UCSD-AML1 (cell line): ENCODE results near the gene TTLL3.

ENCODE experiments used
- DNase-seq: peaks from one replicate; lab custom pipeline; 2025; ENCODE audit not compliant: unreplicated experiment; lab: John Stamatoyannopoulos, UW

Gene TTLL3

GRCh38 chr3:9780458-9780812 is 29.6 kb upstream of the TTLL3 start:
- DNase-seq = no peak

DNA sequence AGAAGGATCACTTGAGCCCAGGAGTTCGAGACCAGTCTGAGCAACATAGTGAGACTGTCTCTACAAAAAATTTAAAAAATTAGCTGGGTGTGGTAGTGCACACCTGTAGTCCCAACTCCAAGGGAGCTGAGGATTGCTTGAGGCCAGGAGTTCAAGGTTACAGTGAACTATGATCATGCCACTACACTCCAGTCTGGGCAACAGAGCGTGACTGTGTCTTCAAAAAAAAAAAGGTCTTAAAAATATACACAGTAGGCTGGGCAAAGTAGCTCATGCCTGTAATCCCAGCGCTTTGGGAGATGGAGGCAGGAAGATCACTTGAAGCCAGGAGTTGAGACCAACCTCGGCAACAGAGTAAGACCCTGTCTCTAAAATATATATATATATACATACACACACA is 29.2 kb upstream of the TTLL3 start:
- DNase-seq = no peak

GRCh38 chr3:9781551-9781950 is 28.5 kb upstream of the TTLL3 start:
- no peak for DNase-seq

DNA sequence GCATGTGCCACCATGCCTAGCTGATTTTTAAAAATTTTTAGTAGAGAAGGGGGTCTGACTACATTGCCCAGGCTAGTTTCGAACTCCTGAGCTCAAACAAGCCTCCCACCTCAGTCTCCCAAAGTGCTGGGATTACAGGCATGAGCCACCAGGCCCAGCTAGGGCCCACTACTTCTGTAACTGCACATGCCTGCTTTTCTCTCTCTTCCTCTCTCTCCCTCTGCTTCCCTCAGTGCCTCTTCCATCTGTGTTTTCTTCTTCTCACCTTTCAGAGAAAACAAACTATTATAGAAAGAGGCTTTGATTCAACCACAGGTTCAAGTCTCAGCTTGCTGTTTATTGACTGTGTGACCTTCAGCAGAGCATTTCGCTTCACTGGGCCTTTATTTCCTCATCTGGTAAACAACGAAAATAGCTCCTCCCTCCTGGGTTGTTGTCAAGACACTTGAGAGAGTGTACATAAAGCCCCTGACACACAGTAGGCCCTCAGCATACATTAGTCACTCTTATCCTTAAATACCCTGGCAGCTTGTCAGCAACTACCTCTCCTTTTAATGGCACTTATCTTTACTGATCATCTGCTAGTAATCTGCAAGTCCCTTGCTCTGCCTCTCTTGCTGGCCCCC is 28.0 kb upstream of the TTLL3 start:
- no peak for DNase-seq

DNA sequence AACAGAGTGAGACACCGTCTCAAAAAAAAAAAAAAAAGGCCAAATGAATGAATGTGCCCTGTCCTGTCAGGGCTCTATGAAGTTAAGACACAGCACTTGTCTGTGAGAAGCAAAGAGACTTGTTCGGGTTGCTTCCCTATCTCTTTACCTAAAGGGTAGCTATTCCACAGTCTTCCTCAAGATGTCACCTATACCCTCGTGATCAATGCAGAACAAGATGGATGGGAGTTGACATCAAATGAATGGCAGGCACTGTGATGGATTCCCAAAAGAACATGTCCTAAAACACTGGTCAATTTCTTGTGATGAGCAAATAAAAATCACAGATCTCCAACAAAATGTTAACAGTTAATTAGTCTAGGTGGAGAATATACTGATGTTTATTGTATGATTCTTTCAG is 27.3 kb upstream of the TTLL3 start:
- DNase-seq = no peak

DNA sequence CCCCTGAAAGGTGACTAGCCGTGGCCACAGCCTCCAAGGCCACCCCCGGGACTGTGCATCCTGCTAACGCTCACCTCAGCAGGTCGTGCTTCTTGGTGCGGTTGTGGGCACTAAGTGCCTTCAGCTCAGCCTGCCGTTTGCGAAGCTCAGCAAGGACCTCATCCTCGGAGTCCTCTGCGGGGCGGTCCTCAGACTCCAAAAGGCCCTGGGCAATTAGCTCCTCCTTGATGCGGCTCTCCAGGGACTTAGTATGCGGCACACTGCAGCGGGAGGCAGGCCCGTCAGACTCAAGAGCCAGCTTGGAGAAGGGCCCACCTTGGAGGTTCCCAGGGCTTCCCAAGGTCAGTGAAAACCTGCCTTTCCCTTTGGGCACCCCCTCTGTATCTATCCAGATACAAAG is 26.1 kb upstream of the TTLL3 start:
- no peak for DNase-seq

GRCh38 chr3:9784965-9785364 is 25.1 kb upstream of the TTLL3 start:
- no peak for DNase-seq

DNA sequence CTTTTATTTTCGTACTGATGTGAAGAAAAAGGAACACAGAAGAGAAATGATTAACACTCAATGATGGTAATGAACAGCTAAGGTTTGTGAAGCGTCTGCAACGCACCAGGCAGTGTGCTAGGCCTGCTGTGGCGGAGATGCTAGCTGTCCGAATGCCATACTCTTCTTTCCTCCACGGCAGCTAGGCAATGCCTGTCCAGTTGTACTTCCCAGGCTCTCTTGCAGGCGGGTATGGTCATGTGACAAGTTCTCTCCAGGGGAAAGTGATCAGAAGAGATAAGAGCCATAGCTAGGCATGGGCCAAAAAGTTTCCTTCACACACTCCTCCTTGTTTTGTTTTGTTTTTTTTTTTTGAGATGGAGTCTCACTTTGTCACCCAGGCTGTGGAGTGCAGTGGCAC is 24.5 kb upstream of the TTLL3 start:
- no peak for DNase-seq

DNA sequence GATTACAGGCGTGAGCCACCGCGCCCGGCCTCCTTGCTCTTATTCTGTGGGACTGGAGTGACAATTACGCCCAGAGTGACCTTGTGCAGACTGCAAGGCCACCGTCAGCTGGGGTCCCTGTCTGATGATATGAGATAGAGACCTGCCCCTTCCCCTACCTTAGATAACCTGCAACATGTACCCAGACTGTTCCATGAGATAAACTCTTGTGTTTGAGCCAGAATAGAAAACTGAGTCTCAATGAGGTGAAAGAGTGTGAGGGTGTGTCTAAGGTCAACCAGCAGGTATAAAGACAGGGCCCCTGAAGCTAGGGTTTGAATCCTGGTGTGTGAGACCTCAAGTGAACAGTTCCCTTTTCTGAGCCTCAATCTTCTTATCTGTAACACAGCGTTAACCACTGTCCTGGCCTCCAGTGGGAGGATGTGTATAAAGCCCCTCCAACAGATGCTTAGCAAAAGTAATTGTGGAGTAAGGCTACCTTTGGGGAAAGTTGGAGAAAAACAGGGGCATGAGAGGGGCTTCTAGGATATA is 23.8 kb upstream of the TTLL3 start:
- DNase-seq = no peak

- DNase-seq = peak; percentile 26
These were observed 23.0 kb upstream of the TTLL3 start for GRCh38 chr3:9786825-9787669.

GRCh38 chr3:9787714-9788113 is 22.3 kb upstream of the TTLL3 start:
- DNase-seq = no peak

- no peak for DNase-seq
These were observed 18.9 kb upstream of the TTLL3 start for GRCh38 chr3:9791127-9791526.

DNA sequence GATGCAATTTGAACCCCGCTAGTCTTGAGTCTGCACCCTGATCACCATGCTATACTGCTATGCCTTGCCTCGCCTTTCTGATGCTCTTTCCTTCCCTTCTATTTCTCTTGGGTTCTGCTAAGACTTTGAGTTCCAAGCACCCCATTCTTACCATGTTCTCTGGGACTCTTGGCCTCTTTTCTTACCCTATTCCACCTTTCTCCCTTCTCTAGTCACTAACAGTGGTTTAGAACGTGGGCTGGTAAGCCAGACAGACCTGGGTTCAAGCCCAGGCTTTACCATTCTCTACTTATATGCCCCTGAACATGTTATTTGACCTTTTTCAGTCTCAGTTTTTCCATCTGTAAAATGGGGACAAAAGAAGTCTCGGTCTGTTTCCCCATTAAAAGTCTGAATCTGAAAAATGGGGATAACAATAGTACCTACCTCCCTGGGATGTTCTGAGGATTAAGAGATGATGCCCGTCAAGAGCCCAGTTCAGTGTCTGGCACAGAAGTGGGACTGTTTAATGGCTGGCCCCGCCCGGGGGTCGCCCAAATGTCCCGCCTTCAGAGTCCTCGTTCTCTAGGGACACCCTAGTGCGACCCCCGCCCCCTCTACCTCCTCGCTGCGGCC is 18.2 kb upstream of the TTLL3 start:
- no peak for DNase-seq

DNA sequence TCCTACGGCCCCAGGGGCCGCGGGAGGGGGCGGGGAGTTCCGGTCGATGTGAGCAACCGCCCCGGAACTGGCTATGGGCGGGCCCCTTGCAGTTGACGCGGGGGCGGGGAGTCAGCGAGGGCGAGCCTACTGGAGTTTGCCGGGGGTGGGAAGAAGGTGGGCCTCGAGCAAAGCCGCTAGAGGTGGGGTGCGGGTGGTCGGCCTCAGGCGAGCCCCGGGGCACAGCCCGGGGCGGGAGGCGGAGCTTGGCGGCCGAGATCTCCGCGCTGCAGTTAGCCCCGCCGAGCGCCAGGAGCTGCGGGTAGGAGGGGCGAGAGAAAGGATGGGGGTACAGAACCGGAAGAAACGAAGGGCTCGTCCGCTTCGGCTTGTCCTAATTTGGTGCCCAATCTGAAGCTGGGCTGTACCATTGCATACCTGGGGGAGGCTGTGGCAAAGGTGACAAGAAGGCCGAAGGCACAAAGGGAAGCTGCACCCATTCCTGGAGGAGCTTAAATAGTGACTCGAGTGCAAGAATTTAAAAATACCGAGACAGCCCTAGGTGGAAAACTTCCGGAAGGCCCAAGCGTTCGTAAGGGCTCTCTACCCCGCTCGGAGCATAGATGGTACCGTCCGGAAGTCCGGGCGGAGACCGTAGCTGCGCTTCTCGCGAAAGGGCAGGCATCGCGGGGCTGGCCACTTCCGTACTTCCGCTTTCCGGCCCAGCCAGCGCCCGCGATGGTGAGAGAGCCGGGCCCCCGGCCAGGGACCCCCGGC is 17.5 kb upstream of the TTLL3 start, which contains the start of the genes ARPC4 and TADA3:
TSS of gene ARPC4 (plus strand) at position 678 of the 756 bp plus-strand sequence. CDS start at position 718, 40 bp downstream.
TSS of gene TADA3 (minus strand) at position 69 of the 756 bp plus-strand sequence. CDS start 1,007 bp downstream, outside the sequence.
- peak; percentile 96 for DNase-seq

DNA sequence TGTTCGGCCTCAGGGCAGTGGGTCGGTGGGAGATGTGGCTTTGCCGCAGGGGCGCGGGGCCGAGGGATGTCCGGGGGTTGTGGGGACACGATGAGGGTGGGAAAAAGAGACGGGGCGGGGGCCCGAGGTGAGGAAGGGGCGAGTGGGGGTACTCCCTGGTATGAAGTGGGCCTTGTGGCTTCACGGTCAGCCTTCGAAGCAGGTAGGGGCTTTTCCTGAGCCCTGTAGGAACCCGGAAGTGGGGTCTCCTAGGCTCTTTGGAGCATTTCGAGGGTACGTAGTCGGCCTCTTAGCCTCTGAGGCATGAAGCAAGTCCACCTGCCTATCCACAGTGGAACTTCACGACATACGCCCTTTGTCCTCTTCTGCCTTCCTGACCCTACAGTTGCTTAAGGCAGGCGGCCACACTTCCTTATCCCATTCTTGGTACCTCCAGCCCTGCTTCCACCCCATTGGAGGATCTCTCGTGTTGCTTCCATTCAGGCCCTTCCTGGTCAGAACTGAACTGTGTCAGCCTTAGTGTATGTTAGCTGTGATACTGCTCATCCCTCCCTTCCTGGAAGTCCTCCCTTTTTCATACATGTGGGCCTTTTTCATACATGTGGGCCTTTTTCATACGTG is 16.8 kb upstream of the TTLL3 start:
- peak; percentile 72 for DNase-seq

DNA sequence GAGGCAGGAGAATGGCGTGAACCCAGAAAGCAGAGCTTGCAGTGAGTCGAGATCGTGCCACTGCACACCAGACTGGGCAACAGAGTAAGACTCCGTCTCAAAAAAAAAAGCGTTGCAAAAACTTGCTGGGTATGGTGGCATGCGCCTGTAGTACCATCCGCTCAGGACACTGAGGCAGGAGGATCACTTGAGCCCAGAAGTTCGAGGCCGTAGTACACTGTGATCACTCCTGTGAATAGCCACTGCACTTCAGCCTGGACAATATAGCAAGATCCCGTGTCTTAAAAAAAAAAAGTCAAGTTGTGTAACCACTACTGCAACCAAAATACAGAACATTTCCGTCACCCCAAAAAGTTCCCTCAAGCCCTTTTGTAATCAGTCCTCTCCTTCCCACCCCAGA is 15.7 kb upstream of the TTLL3 start:
- DNase-seq = no peak

DNA sequence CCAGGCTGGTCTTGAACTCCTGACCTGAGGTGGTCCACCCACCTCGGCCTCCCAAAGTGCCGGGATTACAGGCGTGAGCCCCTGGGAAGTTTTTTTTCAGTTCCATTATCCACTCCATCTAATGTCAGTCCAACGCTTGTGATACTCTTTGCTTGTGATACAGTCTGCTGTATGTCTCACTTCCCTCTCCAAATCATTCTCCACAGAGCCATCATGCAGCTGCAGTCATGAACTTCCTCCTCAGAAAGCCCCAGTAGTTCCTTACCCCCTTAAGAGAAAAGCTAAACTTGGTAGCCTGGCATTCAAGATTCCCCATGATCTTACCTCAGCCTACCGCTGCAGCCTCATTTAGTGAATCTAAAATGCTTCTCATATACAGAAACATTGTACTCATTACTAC is 14.9 kb upstream of the TTLL3 start:
- no peak for DNase-seq

DNA sequence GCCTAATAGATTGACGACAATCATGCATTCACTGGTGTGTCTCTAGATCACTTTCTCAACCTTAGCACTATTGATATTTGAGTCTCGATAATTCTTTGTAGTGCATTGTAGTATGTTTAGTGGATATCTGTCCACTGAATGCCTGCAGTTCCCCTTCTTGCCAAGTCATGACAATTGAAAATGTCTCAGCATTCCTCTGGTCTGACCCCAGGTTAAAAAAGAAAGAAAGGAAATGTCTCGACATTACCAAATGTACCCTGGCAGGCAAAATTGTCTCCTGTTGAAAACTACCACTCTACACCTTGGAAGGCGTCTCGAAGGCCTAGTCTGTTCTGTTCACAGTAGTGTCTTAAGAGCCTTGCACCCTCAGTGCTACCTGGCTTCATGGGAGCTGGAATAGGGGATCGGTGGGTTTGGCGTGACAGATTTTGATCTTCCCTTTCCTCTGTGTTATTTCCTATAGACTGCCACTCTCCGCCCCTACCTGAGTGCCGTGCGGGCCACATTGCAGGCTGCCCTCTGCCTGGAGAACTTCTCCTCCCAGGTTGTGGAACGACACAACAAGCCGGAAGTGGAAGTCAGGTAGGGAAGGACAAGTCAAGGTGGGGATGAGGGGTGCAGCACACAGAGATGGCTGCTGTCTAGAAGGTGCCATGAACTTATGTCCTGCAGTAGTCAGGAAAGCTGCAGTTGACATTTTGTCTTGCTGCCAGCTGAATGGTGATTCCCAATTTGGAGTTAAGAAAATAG is 12.7 kb upstream of the TTLL3 start:
- DNase-seq = no peak

- no peak for DNase-seq
These were observed 9.5 kb upstream of the TTLL3 start for GRCh38 chr3:9800529-9800928.

GRCh38 chr3:9803494-9803893 is 6.6 kb upstream of the TTLL3 start:
- no peak for DNase-seq
